NAMALWA (cell line): Measurements from ENCODE around the gene RNF111.
"Not testable (repeated sequence)": the region's sequence is repeated elsewhere in the genome, so short reads cannot be mapped to it uniquely, and the experiment has no call there.

ENCODE experiments used
- DNase-seq: peaks from one replicate; pipeline ENCODE4 v3.0.0-alpha.2; 2015; ENCODE audit warnings: low spot score

Gene RNF111

DNA sequence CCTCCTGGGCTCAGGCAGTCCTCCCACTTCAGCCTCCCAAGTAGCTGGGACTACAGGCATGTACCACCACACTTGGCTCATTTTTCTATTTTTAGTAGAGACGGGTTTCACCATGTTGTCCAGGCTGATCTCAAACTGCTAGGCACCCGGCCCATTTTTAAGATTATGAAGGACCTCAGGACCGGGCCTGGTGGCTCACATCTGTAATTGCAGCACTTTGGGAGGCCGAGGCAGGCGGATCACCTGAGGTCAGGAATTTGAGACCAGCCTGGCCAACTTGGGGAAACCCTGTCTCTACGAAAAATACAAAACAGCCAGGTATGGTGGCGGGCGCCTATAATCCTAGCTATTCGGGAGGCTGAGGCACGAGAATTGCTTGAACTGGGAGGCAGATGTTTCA is 12.8 kb downstream of the RNF111 start:
- DNase-seq = not testable (repeated sequence)

GRCh38 chr15:59001946-59002345 is 14.5 kb downstream of the RNF111 start:
- no peak for DNase-seq

GRCh38 chr15:59002418-59002859 is 15.0 kb downstream of the RNF111 start:
- DNase-seq = peak; percentile 57

GRCh38 chr15:59005579-59005978 is 18.1 kb downstream of the RNF111 start:
- DNase-seq = no peak

DNA sequence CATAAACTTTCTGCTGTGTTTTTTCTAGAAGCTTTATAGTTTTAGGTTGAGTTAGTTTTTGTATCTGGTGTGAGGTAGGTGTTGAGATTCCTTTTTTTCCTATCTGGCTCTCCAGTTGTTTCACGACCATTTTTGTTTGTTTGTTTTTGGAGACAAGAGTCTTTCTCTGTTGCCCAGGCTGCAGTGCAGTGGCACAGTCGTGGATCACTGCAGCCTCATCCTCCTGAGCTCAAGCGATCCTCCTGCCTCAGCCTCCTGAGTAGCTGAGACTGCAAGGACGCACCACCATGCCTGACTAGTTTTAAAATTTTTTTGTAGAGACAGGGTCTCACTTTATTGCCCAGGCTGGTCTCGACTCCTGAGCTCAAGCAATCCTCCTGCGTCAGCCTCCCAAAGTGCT is 20.6 kb downstream of the RNF111 start:
- DNase-seq = no peak

DNA sequence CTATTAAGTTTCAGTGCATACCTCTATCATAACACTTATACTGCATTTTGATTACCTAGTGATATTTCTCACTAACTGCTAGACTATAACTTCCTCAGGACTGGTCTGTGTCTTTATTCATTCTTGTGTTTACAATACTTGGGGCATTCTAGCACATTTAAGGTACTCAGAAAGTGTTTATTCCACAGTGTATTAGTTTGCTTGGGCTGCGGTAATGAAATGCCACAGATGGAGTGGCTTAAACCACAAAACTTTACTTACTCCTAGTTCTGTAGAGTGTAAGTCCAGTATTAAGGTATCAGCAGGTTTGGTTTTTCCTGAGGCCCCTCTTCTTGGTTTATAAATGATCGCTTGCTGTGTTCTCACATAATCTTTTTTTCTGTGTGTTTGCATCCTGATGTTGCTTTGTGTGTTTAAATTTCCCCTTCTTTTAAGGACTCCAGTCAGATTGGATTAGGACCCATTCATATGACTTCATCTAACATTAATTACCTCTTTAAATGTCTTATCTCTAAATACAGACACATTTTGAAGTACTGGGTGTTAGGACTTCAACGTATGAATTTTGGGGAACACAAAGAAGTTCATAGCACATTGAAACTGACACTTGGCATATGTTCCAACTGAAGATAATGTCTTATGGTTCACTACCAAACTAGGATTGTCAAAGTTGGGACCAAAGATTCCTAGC is 23.9 kb downstream of the RNF111 start:
- no peak for DNase-seq

DNA sequence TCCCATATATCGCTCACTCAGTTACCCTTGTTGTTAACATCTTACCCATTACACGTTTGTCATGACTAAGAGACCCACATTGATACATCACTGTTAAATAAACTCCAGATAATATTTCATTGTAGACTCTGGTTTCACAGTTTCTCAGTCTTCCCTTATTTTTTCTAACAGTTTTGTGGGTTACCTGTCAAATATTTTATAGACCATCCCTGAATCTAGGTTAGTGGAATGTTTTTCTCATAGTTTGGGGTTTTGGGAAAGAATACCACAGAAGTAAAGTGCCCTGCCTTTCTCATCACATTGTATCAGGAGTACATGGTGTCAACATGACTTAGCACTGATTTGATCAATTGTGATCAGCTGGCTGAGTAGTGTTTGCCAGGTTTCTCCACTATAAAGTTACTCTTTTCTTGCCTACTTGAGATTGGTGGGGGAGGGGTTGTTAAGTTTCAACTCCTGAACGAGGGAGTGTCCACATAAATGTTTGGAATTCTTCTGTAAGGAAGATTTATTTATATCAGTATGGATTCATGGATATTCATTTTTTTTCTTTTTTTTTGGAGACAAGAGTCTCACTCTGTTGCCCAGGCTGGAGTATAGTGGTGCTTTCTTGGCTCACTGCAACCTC is 25.9 kb downstream of the RNF111 start:
- no peak for DNase-seq

GRCh38 chr15:59014068-59014467 is 26.6 kb downstream of the RNF111 start:
- DNase-seq = no peak

DNA sequence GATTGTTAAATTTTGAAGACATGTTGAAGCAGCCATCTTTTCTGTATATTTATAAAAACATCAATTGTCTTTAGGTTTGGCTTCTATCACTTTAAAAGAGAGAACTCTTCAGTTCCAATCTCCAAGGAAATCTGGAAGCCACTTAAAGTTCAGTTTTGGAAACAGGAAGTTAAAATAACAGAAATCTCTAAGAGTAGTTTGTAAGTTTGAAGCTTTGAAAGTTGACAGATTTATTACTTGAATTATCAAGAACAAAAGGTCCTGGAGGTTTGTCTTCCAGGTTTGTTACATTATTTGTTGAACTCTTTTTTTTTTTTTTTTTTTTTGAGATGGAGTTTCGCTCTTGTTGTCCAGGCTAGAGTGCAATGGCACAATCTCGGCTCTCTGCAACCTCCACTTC is 30.0 kb downstream of the RNF111 start:
- no peak for DNase-seq

DNA sequence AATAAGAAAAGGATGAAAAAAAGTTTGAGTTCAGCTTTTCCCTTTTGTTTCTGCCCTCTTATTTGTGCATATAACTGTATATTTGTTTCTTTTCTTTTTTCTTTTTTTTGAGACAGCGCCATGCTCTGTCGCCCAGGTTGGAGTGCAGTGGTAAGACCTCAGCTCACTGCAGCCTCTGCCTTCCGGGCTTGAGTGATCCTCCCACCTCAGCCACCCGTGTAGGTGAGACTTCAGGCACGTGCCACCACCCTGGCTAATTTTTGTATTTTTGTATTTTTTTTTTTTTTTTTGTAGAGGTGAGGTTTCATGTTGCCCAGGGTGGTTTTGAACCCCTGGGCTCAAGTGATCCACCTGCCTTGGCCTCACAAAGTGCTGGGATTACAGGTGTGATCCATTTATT is 31.4 kb downstream of the RNF111 start:
- no peak for DNase-seq

GRCh38 chr15:59020322-59020721 is 32.9 kb downstream of the RNF111 start:
- DNase-seq = no peak

GRCh38 chr15:59022188-59022587 is 34.7 kb downstream of the RNF111 start:
- DNase-seq = no peak

DNA sequence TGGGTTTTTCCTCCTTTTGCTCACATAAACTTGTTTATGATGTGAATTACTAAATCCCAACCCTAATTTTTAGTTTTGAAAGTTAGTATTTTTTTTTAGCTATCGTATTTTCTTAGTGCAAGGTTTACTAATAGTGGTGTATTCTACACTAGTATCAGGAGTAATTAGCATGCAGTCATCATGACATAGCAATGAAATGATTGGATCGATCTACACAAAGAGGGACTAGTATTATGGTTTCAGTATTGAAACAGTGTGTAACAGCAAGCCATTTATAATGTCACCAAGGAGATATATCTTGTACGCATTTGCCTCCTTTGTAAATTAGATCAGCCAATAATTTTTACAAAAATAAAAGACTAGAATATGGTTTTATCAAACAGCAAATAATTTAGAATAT is 38.7 kb downstream of the RNF111 start:
- no peak for DNase-seq

- no peak for DNase-seq
Measured at GRCh38 chr15:59028387-59028955, 41.0 kb downstream of the RNF111 start.

DNA sequence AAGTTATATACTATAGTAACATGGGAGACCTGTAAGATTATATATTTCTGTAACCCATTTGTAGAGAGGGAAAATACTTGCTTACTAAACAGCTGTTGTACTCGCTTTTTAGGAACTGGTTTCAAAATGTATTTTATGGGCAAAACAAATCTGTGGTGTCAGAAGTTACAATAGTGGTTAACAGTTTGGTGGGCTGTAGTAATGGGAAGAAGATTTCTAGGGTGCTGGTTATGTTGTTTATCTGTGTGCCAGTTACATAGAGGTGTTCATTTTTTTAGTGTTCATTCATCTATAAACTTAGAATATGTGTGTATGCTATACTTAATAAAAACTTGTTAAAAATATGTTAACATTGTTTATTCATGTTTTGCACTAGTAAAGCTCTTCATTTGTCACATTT is 42.1 kb downstream of the RNF111 start:
- DNase-seq = no peak

DNA sequence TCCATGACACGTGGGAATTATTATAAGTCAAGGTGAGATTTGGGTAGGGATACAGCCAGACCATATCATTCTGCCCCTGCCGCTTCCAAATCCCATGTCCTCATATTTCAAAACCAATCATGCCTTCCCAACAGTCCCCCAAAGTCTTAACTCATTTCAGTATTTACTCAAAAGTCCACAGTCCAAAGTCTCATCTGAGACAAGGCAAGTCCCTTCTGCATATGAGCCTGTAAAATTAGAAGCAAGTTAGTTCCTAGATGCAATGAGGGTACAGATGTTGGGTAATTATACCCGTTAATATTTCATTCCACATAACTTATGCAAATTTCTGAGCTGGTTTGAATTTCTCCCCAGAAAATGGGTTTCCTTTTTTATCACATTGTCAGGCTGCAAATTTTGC is 47.7 kb downstream of the RNF111 start:
- no peak for DNase-seq

- no peak for DNase-seq
Measured at GRCh38 chr15:59039225-59039624, 51.8 kb downstream of the RNF111 start.

DNA sequence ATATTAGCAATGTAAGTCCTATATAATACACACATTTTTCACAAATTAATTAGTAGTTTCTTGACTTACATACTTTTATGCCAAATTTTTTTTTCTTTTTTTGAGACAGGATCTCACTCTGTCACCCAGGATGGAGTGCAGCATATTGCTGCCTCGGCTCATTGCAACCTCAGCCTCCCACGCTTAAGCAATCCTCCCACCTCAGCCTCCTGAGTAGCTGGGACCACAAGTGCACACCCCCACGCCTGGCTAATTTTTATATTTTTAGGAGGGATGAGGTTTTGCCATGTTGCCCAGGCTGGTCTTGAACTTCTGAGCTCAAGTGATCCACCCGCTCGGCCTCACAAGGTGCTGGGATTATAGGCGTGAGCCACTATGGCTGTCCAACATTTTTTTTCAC is 54.6 kb downstream of the RNF111 start:
- DNase-seq = no peak

DNA sequence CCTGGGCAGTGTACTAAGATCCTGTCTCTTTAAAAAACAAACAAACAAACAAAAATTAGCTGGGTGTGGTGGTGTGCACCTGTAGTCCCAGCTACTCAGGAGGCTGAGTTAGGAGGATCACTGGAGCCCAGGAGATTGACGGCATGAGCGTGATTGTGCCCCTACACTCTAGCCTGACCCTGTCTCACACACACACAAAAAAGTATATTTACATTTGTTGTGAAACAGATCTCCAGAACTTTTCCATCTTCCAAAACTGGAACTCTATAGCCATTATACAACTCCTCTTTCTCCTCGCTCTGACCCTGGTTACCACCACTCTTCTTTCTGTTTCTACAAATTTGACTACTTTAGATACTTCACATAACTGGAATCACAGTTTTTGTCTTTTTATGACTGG is 61.4 kb downstream of the RNF111 start:
- DNase-seq = no peak

DNA sequence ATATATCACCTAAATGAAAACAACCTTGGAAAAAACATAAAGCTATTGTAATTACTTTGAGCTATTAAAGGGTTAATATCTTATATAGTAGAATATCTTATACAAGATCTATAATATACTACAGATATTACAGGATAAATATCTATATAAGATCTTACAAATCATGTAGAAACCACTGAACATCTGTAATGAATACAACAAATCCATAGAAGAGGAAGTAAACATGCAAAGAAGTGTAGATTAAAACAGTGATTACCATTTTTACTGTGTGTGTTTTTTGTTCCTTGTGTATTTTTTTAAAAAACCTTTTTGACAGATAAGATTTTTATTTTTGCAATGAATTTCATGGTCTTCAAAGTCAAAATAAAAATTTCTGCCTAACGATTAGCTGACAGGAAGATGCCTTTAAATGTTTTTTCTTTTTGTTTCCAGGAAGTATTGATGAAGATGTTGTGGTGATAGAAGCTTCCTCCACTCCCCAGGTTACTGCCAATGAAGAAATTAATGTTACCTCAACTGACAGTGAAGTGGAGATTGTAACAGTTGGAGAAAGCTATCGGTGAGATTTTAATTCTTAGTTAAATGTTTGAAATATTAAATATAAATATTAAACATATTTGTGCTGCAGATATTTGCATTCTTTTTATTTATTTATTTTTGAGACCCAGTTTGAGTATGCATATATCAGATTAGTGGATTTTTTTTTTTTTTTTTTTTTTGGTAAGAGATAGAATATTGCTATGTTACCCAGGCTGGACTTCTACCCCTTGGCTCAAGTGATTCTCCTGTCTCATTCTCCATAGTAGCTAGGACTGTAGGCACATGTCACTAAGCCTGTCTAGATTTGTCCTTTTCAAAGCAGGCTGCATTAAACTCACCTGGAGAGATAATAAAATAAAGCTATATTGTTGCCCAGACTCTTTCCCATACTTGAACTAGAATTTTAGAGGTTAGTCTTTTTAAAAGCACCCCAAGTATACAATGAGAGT is 64.7 kb downstream of the RNF111 start:
- peak; percentile 14 for DNase-seq

DNA sequence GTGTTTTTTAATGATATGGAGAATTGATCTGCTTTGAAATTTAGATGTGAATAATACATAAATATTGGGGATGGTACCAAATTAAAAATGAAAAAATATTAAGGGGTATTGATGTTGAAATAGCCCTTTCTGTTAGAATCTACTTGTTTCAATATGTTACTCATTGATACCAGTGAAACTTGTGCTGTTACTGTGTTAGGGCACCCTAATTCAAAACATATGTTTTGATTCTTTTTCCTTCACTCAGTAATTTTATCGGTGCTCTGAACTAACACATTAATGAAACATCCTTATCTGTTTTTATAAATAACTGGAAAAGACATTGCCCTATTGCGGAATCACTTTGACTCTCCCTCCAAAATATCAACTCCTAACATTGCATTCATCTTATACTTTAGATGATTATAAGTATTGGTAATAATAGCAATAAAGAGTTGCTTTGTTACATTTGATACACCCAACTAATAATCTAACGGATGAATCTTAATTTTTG is 65.5 kb downstream of the RNF111 start:
- no peak for DNase-seq

GRCh38 chr15:59053482-59053881 is 66.0 kb downstream of the RNF111 start:
- DNase-seq = no peak
